RWPE1 (cell line): Measurements from ENCODE around the gene GJA1.

Source experiments
- CTCF ChIA-PET: fragments of 350-600 bp; sonication (Branson Sonifier 250); formaldehyde crosslinking; extraction: SDS; loops from one replicate; lab custom pipeline; 2021; lab: Yijun Ruan, JAX
- POLR2A ChIA-PET: fragments of 400-600 bp; formaldehyde crosslinking; extraction: SDS; loops from one replicate; lab custom pipeline; 2020; ENCODE audit warnings: antibody characterized with exemption; ENCODE audit not compliant: low non-redundant PET; lab: Yijun Ruan, JAX
- DNase-seq: peaks from one replicate; pipeline ENCODE4 v3.0.0; 2012; ENCODE audit warnings: low spot score
- H3K27ac ChIP-seq: fragments of 450-650 bp; 2 replicates; pipeline ENCODE4 v1.5.1; 2017
- CTCF ChIP-seq: fragments of 450-650 bp; conservative IDR thresholded peaks from 2 replicates; pipeline ENCODE4 v1.5.1; 2017; ENCODE audit warnings: low read depth, mild to moderate bottlenecking

Gene GJA1

GRCh38 chr6:121498481-121499276 lies 63.2 kb downstream of the GJA1 start:
- H3K27ac ChIP-seq = no peak overlapping the region
- no peak for DNase-seq
- ChIA-PET POLR2A (no interaction called here), CTCF (interaction anchor here (0.7 kb wide), 1 partner anchor 133 kb away, joined by 3 read pairs; no protein-coding TSS in a partner anchor)
- no peak for TF ChIP-seq CTCF
